ENCODE data around the gene MGRN1.

Gene MGRN1

GRCh38 chr16:4654964-4655590, 30.5 kb downstream of the MGRN1 start:
- no peak for TF ChIP-seq CREB5 (CRISPR knock-in tag; IDR thresholded peaks at IDR 0.05; ENCODE audit: low read depth)
- no peak for TF ChIP-seq TCF4 (CRISPR knock-in tag; IDR thresholded peaks at IDR 0.05; ENCODE audit: borderline replicate concordance)
- no peak for TF ChIP-seq ARNTL (CRISPR knock-in tag; IDR thresholded peaks at IDR 0.05; ENCODE audit: borderline replicate concordance, low read depth)
- no peak for TF ChIP-seq CSDC2 (CRISPR knock-in tag; IDR thresholded peaks at IDR 0.05)
- no peak for TF ChIP-seq OSR1 (CRISPR knock-in tag; IDR thresholded peaks at IDR 0.05)
- TF ChIP-seq ZNF8 (CRISPR knock-in tag; IDR thresholded peaks at IDR 0.05): no peak
- no peak for TF ChIP-seq SNAI2 (CRISPR knock-in tag; IDR thresholded peaks at IDR 0.05)
- no peak for TF ChIP-seq BACH2 (CRISPR knock-in tag; IDR thresholded peaks at IDR 0.05; ENCODE audit: borderline replicate concordance)
- no peak for TF ChIP-seq ESRRG (CRISPR knock-in tag; IDR thresholded peaks at IDR 0.05)
- TF ChIP-seq ZC3H10 (CRISPR knock-in tag; IDR thresholded peaks at IDR 0.05): no peak
- TF ChIP-seq TOX (CRISPR knock-in tag; IDR thresholded peaks at IDR 0.05; ENCODE audit: borderline replicate concordance): no peak
- TF ChIP-seq POU6F1 (CRISPR knock-in tag; IDR thresholded peaks at IDR 0.05; ENCODE audit: borderline replicate concordance, low read depth): no peak
- no peak for TF ChIP-seq ISL1 (CRISPR knock-in tag; IDR thresholded peaks at IDR 0.05)
- no peak for TF ChIP-seq ZNF70 (CRISPR knock-in tag; IDR thresholded peaks at IDR 0.05)
- TF ChIP-seq CSRNP3 (CRISPR knock-in tag; IDR thresholded peaks at IDR 0.05): no peak
- no peak for TF ChIP-seq ZFP30 (CRISPR knock-in tag; IDR thresholded peaks at IDR 0.05)
- no peak for TF ChIP-seq GLIS3 (CRISPR knock-in tag; IDR thresholded peaks at IDR 0.05)
- TF ChIP-seq TSHZ2 (CRISPR knock-in tag; IDR thresholded peaks at IDR 0.05): no peak
- TF ChIP-seq PPARA (CRISPR knock-in tag; IDR thresholded peaks at IDR 0.05; ENCODE audit: borderline replicate concordance): no peak
- ATAC-seq: no peak

- no peak for ATAC-seq
- TF ChIP-seq ISL1 (CRISPR knock-in tag; IDR thresholded peaks at IDR 0.05): no peak
- no peak for TF ChIP-seq CREB5 (CRISPR knock-in tag; IDR thresholded peaks at IDR 0.05; ENCODE audit: low read depth)
- no peak for TF ChIP-seq ZNF70 (CRISPR knock-in tag; IDR thresholded peaks at IDR 0.05)
- no peak for TF ChIP-seq PATZ1 (CRISPR knock-in tag; IDR thresholded peaks at IDR 0.05; ENCODE audit: borderline replicate concordance)
- no peak for TF ChIP-seq ZNF8 (CRISPR knock-in tag; IDR thresholded peaks at IDR 0.05)
- no peak for TF ChIP-seq CSDC2 (CRISPR knock-in tag; IDR thresholded peaks at IDR 0.05)
- no peak for TF ChIP-seq ZFP3 (CRISPR knock-in tag; IDR thresholded peaks at IDR 0.05)
- TF ChIP-seq ARNTL (CRISPR knock-in tag; IDR thresholded peaks at IDR 0.05; ENCODE audit: borderline replicate concordance, low read depth): no peak
- TF ChIP-seq TSHZ2 (CRISPR knock-in tag; IDR thresholded peaks at IDR 0.05): no peak
- no peak for TF ChIP-seq ZNF565 (CRISPR knock-in tag; conservative IDR thresholded peaks at IDR 0.05; ENCODE audit: low read depth)
- TF ChIP-seq BACH2 (CRISPR knock-in tag; IDR thresholded peaks at IDR 0.05; ENCODE audit: borderline replicate concordance): no peak
Measured at GRCh38 chr16:4655801-4656200, 31.2 kb downstream of the MGRN1 start.

Measured in SK-N-SH treated with all-trans-retinoic acid at 6 μM for 48 hours (cell line).